KBM-7 (cell line): ENCODE data around the gene JMJD7.
"Not testable (repeated sequence)": the region's sequence is repeated elsewhere in the genome, so short reads cannot be mapped to it uniquely, and the experiment has no call there.

Experiments
- DNase-seq: peaks from one replicate; pipeline ENCODE4 v3.0.0-alpha.2; 2015
- in situ Hi-C: fragments of 300-500 bp; cut with MboI; formaldehyde crosslinking; loops from 2 replicates; pipeline ENCODE4 v1.14.3; 2020; ENCODE audit warnings: low sequenced_read_pairs, low pct_unique_long_range_greater_than_20kb, mixed read lengths

JMJD7 gene

GRCh38 chr15:41817781-41818180 is 10.1 kb upstream of the JMJD7 start:
- in situ Hi-C loops: no loop called here
- no peak for DNase-seq

DNA sequence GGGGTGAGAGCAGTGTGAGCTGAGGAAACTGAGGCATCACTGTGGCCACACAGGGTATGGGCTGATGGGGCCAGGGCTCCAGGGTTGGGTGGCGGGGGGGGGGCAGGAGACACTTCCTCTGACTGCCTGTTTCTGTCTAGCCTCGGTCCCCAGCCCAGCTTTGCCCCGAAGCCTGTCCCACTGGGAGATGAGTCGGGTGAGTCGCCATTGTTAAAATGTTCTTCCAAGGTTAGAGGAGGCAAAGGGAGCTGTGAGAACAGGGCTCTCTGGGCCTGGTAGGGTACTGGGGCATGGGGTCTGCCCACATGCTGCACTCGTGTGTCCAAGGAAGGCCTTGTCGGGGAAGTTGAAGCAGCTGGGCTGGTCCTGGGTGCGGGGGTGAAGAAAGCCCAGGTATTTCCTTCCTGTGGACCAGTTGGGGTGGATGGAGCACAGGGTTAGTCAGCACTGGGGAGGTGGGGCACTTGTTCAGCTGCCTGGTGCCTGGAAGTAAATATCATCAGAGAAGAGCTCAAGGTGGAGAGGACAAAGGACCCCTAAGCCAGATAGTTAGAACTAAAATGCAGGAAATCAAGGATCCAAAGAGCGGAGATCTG is 8.3 kb upstream of the JMJD7 start:
- DNase-seq: no peak
- in situ Hi-C loops: no loop called here

GRCh38 chr15:41820791-41821423 is 7.0 kb upstream of the JMJD7 start:
- in situ Hi-C loops: no loop called here
- no peak for DNase-seq

GRCh38 chr15:41821831-41822230 is 6.1 kb upstream of the JMJD7 start:
- no peak for DNase-seq
- in situ Hi-C loops: no loop called here

- in situ Hi-C loops: no loop called here
These were observed 5.4 kb upstream of the JMJD7 start for GRCh38 chr15:41822471-41822870.

GRCh38 chr15:41822957-41823356 is 4.9 kb upstream of the JMJD7 start:
- in situ Hi-C loops: no loop called here
- no peak for DNase-seq

More at GRCh38 chr15:41822471-41822870, 5.4 kb upstream of the JMJD7 start:
- DNase-seq: no peak

DNA sequence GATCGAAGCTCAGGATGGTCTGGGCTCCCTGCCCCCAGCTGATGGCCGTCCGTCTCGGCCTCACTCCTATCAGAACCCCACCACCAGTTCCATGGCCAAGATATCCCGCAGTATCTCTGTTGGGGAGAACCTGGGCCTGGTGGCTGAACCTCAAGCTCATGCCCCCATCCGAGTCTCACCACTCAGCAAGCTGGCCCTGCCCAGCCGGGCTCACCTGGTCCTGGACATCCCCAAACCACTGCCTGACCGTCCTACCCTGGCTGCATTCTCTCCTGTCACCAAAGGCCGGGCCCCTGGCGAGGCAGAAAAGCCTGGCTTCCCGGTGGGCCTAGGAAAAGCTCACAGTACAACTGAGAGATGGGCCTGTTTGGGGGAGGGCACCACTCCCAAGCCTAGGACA is 4.4 kb upstream of the JMJD7 start:
- in situ Hi-C loops: no loop called here
- DNase-seq: no peak

DNA sequence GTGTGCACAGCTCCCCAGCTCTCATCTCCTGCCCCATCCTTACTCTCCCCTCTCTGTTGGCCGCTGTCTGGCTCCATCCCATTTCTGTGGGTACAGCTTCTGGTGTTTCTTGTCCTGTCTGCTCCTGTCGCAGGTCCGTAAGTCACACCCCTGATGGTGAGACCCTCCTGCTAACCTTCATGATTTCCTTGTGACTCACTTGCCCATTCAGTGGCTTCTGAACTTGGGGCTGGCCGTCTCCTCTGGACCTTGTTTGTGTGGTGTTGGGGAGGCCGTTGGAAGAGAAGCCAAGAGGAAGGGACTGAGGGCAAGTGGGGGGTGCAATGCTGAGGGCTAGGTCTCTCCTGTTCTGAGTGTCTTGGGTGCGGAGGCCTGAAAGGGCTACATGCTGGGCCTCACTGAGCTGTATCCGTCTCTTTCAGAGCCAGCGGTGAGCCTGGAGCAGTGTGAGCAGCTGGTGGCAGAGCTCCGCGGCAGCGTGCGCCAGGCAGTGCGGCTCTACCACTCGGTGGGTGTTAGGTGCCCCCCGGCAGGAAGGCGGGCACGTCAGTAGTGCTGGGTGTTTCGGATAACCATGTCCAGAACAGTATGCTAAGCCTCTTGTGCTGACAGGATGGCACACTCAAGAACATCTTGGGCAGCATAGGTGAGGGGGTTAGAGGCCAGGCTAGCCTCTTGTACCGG is 3.7 kb upstream of the JMJD7 start:
- in situ Hi-C loops: no loop called here
- DNase-seq: no peak

DNA sequence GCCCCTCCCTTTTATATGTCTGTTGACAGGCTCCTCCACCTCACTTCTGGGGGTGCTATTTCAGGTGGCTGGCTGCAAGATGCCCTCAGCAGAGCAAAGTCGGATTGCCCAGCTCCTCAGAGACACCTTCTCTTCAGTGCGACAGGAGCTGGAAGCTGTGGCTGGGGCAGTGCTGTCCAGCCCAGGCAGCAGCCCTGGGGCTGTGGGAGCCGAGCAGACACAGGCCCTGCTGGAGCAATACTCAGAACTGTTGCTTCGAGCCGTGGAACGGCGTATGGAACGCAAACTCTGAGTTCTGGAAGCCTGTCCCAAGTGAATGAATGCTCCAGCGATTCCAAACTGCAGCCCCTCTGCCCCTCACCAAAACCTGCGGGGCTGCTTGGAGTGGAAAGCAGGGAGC is 2.7 kb upstream of the JMJD7 start:
- DNase-seq: no peak
- in situ Hi-C loops: no loop called here

- in situ Hi-C loops: no loop called here
- no peak for DNase-seq
These were observed 2.0 kb upstream of the JMJD7 start for GRCh38 chr15:41825572-41826535.

DNA sequence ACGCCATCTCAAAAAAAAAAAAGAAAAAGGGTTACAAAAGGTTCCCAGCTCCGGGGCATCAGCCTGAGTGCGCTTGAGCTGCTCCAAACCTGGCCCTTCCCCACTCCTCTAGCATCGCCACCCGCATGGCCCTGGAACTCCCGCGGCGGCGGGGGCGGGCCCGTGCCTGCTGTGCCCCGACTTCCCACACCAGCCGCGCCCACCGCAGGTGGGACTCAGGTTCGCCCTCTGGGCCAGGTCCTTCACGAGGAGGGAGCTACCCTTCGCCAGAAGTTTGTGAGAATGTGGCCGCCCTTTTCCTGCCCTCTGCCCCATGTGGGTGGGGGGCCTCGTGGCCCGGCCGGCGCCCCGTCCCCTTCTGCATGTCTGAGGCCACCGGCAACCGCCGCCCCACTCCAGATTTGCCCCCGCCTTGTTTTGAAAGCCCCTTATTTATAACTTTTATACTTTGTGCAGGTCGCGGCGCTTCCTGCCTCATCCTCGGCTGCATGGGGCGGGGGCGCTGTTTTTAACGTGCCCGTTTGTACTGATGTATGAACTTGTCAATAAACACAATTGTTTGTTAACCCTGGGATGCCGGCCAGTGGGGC is 507 bp upstream of the JMJD7 start:
- DNase-seq: no peak
- in situ Hi-C loops: no loop called here

GRCh38 chr15:41828807-41829141 is 882 bp downstream of the JMJD7 start:
- DNase-seq: no peak
- in situ Hi-C loops: no loop called here

DNA sequence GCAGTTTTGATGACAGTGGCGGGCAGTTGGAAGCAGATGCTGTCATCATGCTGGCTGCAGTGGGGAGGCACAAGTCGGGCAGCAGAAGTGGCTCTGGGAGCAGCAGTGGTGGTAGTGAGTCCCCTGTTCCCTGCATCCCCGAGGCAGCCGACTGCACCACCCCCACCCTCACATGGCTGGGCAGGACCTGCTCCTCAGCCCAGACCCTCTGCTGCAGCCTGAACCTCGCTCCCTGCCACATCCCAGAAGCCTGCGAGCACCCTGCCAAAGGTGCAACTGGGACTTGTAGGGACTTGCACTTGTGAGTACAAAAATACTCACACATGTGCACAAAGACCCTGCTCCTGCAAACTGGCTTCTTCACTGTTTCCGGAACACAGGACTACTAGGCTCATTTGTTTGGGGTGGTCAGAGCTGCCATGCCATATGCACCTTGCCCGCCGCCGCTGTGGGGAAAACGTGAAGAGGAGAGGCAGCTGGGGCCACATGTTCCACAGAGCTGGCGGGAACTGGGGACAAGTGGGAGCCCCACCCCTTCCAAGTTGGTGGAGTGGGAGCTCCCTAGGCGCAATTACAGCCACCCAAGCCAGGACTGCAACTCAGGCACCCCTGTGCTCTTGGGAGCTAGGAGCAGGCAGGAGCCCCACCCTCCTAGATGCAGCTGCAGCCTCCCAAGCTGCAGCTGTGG is 2.2 kb downstream of the JMJD7 start:
- in situ Hi-C loops: no loop called here
- no peak for DNase-seq

GRCh38 chr15:41831291-41831690 is 3.4 kb downstream of the JMJD7 start:
- DNase-seq, in situ Hi-C loops: not testable (repeated sequence)

DNA sequence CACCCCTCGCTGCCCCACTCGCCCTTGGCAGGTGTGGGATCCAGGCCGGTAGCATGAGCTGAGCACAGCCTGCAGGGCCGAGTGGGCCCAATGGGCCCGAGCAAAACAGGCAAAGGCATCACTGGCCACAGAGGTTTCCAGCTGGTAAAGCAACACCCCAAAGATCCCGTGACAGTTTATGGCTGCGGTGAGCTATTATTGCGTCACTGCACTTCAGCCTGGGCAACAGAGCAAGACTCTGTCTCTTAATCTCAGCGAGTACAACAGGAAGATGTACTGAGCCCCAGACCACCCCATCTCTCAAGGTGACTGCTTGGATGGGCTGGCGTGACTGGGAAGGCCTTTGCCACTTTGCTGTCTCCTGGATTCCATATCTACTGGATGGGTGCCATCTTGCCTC is 4.3 kb downstream of the JMJD7 start:
- DNase-seq: no peak

DNA sequence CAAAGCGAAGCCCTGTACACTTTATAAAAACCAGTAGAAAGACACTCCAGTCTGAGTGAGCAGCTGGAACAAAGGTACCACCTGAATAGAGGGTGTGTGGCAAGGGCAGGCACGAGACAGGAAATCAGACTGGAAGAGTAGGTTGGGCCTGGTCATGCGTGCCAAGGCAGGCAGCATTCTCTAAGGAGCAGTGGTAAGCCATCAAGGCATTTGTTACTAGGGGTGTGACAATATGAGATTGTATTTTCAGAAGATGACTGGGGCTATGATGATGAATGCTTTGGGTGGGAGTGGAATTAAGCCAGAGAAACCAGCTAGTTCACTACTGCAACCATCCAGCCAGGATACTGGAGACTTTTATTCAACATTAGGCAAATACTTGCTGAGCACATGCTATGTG is 5.0 kb downstream of the JMJD7 start:
- DNase-seq: peak; percentile 44
- in situ Hi-C loops: no loop called here

More for the DNA sequence above, 4.3 kb downstream of the JMJD7 start:
- in situ Hi-C loops: no loop called here

DNA sequence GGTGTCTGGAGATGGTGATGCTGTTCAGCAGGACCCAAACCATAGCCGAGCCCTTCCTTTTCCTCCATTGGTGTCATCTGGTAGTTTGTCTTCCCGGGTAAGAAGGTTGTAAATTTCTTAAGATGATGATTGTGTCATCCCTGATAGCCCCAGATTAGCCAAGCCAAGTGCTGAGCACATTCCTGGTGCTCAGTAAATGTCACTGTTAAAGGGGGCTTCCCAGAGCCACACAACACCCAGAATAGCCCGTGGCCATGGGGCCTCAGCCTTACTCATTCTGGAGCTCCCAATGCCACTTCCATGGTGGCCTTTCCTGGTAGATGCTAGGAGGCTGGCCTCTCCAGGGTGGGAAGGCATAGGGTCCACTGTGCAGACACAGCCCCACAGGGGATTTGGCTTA is 6.2 kb downstream of the JMJD7 start:
- in situ Hi-C loops: no loop called here

GRCh38 chr15:41836073-41836472 is 8.2 kb downstream of the JMJD7 start:
- in situ Hi-C loops: no loop called here
- DNase-seq: no peak

More for the DNA sequence above, 6.2 kb downstream of the JMJD7 start:
- no peak for DNase-seq
